A549 (cell line): ENCODE data around the gene PDGFB. TPM values are rescaled to one million over a fixed set of nuclear protein-coding genes. Genes with fewer than 3 reads are reported as not detected.
"Not testable (repeated sequence)": the region's sequence is repeated elsewhere in the genome, so short reads cannot be mapped to it uniquely, and the experiment has no call there.

Experiments used
- ATAC-seq, 2 experiments: fragments of 200-7000 bp in 1 of 2; fragments of >200 bp in 1 of 2; cut with Nextera tagmentation in 1 of 2; cut with Tn5 transposase in 1 of 2; 3 replicates each; pipeline versions ENCODE4 v1.8.0 to v1.9.1; 2018 to 2020; ENCODE audit warnings: mild to moderate bottlenecking in 1 of 2, moderate library complexity in 1 of 2
- CTCF ChIA-PET: fragments of 300-600 bp; sonication (Branson Sonifier 250); formaldehyde crosslinking; extraction: SDS; loops from one replicate; lab custom pipeline; 2021; ENCODE audit warnings: antibody characterized with exemption, inconsistent platforms; lab: Yijun Ruan, JAX
- POLR2A ChIA-PET: fragments of 350-600 bp; formaldehyde crosslinking; extraction: SDS; loops from one replicate; lab custom pipeline; 2021; ENCODE audit warnings: antibody characterized with exemption, inconsistent platforms; lab: Yijun Ruan, JAX
- DNase-seq, 2 experiments: peaks; one replicate each; pipeline versions ENCODE4 v3.0.0 to v3.0.0-alpha.2; 2011 to 2016; ENCODE audit warnings: low read depth in 1 of 2, low spot score in 1 of 2
- FAIRE-seq: peaks from 2 replicates; lab custom pipeline; 2011; peaks lifted over from hg19 to GRCh38; lab: Jason Lieb, UNC
- H3K27ac ChIP-seq, 2 experiments: fragments of >200 bp; sonication (Bioruptor Twin); formaldehyde crosslinking; 3 replicates each; pipeline ENCODE4 v1.5.1; 2016 to 2017
- H3K4me1 ChIP-seq: fragments of >200 bp; sonication (Bioruptor Twin); formaldehyde crosslinking; 3 replicates; pipeline ENCODE4 v1.6.1; 2016
- H3K4me2 ChIP-seq: fragments of >200 bp; sonication (Bioruptor Twin); formaldehyde crosslinking; 3 replicates; pipeline ENCODE4 v1.6.1; 2016
- H3K4me3 ChIP-seq: fragments of >200 bp; sonication (Bioruptor Twin); formaldehyde crosslinking; 3 replicates; pipeline ENCODE4 v1.5.1; 2016
- H3K9me3 ChIP-seq: fragments of >200 bp; sonication (Bioruptor Twin); formaldehyde crosslinking; 3 replicates; pipeline ENCODE4 v1.6.1; 2016
- CBX2 ChIP-seq: fragments of 200-600 bp; sonication (generic); IDR thresholded peaks from 2 replicates; pipeline ENCODE4 v1.6.1; 2016; ENCODE audit warnings: low read depth, mild to moderate bottlenecking, borderline replicate concordance
- CHD2 ChIP-seq: fragments of 150-350 bp; IDR thresholded peaks from 2 replicates; pipeline ENCODE4 v1.6.1; 2014; ENCODE audit warnings: low read length; ENCODE audit not compliant: partially characterized antibody
- EHF ChIP-seq: fragments of 250-450 bp; sonication (Bioruptor Pico); IDR thresholded peaks from 2 replicates; pipeline ENCODE4 v1.5.0; 2020; ENCODE audit warnings: mild to moderate bottlenecking
- EP300 ChIP-seq, 2 experiments: fragments of >200 bp; sonication (Bioruptor Twin); formaldehyde crosslinking; IDR thresholded peaks; 2 replicates in 1 of 2; 3 replicates in 1 of 2; pipeline ENCODE4 v1.6.1; 2016 to 2017
- FOSB ChIP-seq: fragments of 250-450 bp; sonication (Bioruptor Pico); IDR thresholded peaks from 2 replicates; pipeline ENCODE4 v1.5.0; 2020; ENCODE audit warnings: mild to moderate bottlenecking, moderate library complexity
- FOSL2 ChIP-seq, 2 experiments: fragments of 450-650 bp in 1 of 2; fragments of >200 bp in 1 of 2; sonication (Bioruptor Twin) in 1 of 2; formaldehyde crosslinking; IDR thresholded peaks; 2 replicates each; pipeline versions ENCODE4 v1.5.0 to v1.6.1; 2016 to 2020; ENCODE audit warnings: mild to moderate bottlenecking in 1 of 2, moderate library complexity in 1 of 2
- FOXS1 ChIP-seq: fragments of 250-450 bp; sonication (Bioruptor Pico); IDR thresholded peaks from 2 replicates; pipeline ENCODE4 v1.5.0; 2020; ENCODE audit warnings: mild to moderate bottlenecking, moderate library complexity
- HDAC2 ChIP-seq: fragments of 200-600 bp; sonication (generic); IDR thresholded peaks from 2 replicates; pipeline ENCODE4 v1.6.1; 2016
- HOXB5 ChIP-seq: fragments of 250-450 bp; sonication (Bioruptor Pico); IDR thresholded peaks from 2 replicates; pipeline ENCODE4 v1.5.0; 2020; ENCODE audit warnings: mild to moderate bottlenecking, moderate library complexity
- JUNB ChIP-seq: fragments of >200 bp; sonication (Bioruptor Twin); formaldehyde crosslinking; IDR thresholded peaks from 2 replicates; pipeline ENCODE4 v1.6.1; 2016
- KDM1A ChIP-seq: fragments of 200-600 bp; sonication (generic); IDR thresholded peaks from 2 replicates; pipeline ENCODE4 v1.6.1; 2016; ENCODE audit warnings: low read depth, mild to moderate bottlenecking
- MAFK ChIP-seq: fragments of 450-650 bp; IDR thresholded peaks from 2 replicates; pipeline ENCODE4 v1.6.1; 2014; ENCODE audit not compliant: partially characterized antibody
- NR3C1 ChIP-seq: fragments of >200 bp; sonication (Bioruptor Twin); formaldehyde crosslinking; IDR thresholded peaks from 3 replicates; pipeline ENCODE4 v1.6.1; 2017
- PHF8 ChIP-seq: fragments of 200-600 bp; sonication (generic); IDR thresholded peaks from 2 replicates; pipeline ENCODE4 v1.6.1; 2016; ENCODE audit warnings: low read depth, mild to moderate bottlenecking, antibody characterized with exemption, moderate library complexity, borderline replicate concordance
- POLR2AphosphoS2 ChIP-seq: conservative IDR thresholded peaks from 2 replicates; pipeline ENCODE4 v1.6.1; 2012; ENCODE audit warnings: low read length, improper control_type of control experiment, inconsistent platforms
- RAD21 ChIP-seq, 2 experiments: fragments of >200 bp in 1 of 2; sonication (Bioruptor Twin) in 1 of 2; formaldehyde crosslinking in 1 of 2; IDR thresholded peaks in 1 of 2; conservative IDR thresholded peaks in 1 of 2; 2 replicates in 1 of 2; 3 replicates in 1 of 2; pipeline ENCODE4 v1.6.1; 2012 to 2018; ENCODE audit warnings: inconsistent platforms in 1 of 2
- RARB ChIP-seq: fragments of 250-450 bp; sonication (Bioruptor Pico); IDR thresholded peaks from 2 replicates; pipeline ENCODE4 v1.8.0; 2021; ENCODE audit warnings: mild to moderate bottlenecking, moderate library complexity
- RCOR1 ChIP-seq: fragments of 150-350 bp; IDR thresholded peaks from 2 replicates; pipeline ENCODE4 v1.6.1; 2014; ENCODE audit warnings: antibody characterized with exemption, low read length, low read depth
- RFX5 ChIP-seq: fragments of 450-650 bp; IDR thresholded peaks from 2 replicates; pipeline ENCODE4 v1.7.1; 2014; ENCODE audit warnings: antibody characterized with exemption, mild to moderate bottlenecking, moderate library complexity
- TFCP2L1 ChIP-seq: fragments of 250-450 bp; sonication (Bioruptor Pico); IDR thresholded peaks from 2 replicates; pipeline ENCODE4 v1.5.0; 2021; ENCODE audit warnings: mild to moderate bottlenecking
- ZC3H11A ChIP-seq: fragments of 450-650 bp; IDR thresholded peaks from 2 replicates; pipeline ENCODE4 v1.6.1; 2014; ENCODE audit warnings: antibody characterized with exemption, mild to moderate bottlenecking
- ZNF302 ChIP-seq: fragments of 250-450 bp; sonication (Bioruptor Pico); IDR thresholded peaks from 2 replicates; pipeline ENCODE4 v1.9.0; 2021; ENCODE audit warnings: inconsistent platforms, mild to moderate bottlenecking, moderate library complexity
- WGBS: methylation state at CpG from one replicate; pipeline ENCODE4 v1.1.6; 2017; ENCODE audit errors: missing lambda C conversion rate; 5-methylcytosine and 5-hydroxymethylcytosine counted together
- polyA plus RNA-seq, 4 experiments: library from polyadenylated mRNA; depleted of rRNA in 3 of 4; stranded (reverse); fragments of >200 nt; fragmentation: RNase III in 1 of 4; extraction: RNeasy Plus Mini Kit Qiagen cat#74134 plus additional on column Dnase treatment in 1 of 4; gene quantifications; 2 replicates in 3 of 4; 3 replicates in 1 of 4; pipeline ENCODE4 v1.2.3, GENCODE V29; 2011 to 2017
- TF ChIP-seq, protein P1 (sequence below): fragments of >200 bp; sonication (Bioruptor Twin); formaldehyde crosslinking; IDR thresholded peaks from 3 replicates; pipeline ENCODE4 v1.5.1; 2016
- TF ChIP-seq, protein P2 (sequence below): IDR thresholded peaks from 2 replicates; pipeline ENCODE4 v1.6.1; 2012

The PDGFB gene
- polyA plus RNA-seq, 2 of the 4 experiments (the other 2 are of a cell fraction), result 2.1 to 4.5 TPM

- POLR2A ChIA-PET, result no interaction called here
- no peak for ATAC-seq
- Histone ChIP-seq H3K27ac (no peak overlapping the region), H3K4me3 (no peak overlapping the region), H3K9me3 (no peaks in the 10 kb centered on the region), H3K4me2 (no peak overlapping the region), H3K4me1 (0 out of 3 replicates have a peak, but pooled peaks cover 4% of the 10 kb centered on the region)
- 89% methylated on average over 8 of the region's 8 CpGs for WGBS
- TF ChIP-seq FOXS1 (CRISPR knock-in tag) (no peak), RAD21 (conservative IDR thresholded peaks at IDR 0.05 in 1 of 2, IDR thresholded peaks at IDR 0.05 in 1 of 2) (no peak), FOSB (no peak), CHD2 (no peak), ZNF302 (CRISPR knock-in tag) (no peak)
- no peak for DNase-seq
- FAIRE-seq, result no peak
- CTCF ChIA-PET, result no interaction called here
Observed at GRCh38 chr22:39220450-39220849, 24.3 kb downstream of the PDGFB start.

- FAIRE-seq, result no peak
- Histone ChIP-seq H3K9me3 (no peaks in the 10 kb centered on the region), H3K4me1 (peaks cover 13% of the 10 kb centered on the region), H3K4me2 (no peak overlapping the region), H3K27ac (no peak overlapping the region), H3K4me3 (no peak overlapping the region)
- ChIA-PET CTCF (no interaction called here), POLR2A (no interaction called here)
- no peak for TF ChIP-seq PHF8
- no peak for TF ChIP-seq HOXB5 (CRISPR knock-in tag)
- ATAC-seq, result no peak
- DNase-seq, result peak in 1 of 2 experiments; percentile 24
- WGBS, result 75% methylated on average over 12 of the region's 16 CpGs
Observed at GRCh38 chr22:39219071-39220039, 25.4 kb downstream of the PDGFB start.

DNA sequence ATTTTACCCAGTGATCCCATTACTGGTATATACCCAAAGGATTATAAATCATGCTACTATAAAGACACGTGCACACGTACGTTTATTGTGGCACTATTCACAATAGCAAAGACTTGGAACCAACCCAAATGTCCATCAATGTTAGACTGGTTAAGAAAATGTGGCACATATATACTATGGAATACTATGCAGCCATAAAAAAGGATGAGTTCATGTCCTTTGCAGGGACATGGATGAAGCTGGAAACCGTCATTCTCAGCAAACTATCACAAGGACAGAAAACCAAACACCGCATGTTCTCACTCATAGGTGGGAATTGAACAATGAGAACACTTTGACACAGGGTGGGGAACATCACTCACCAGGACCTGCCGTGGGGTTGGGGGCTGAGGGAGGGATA, 26.4 kb downstream of the PDGFB start:
- H3K4me2 ChIP-seq, H3K9me3 ChIP-seq, H3K4me3 ChIP-seq, ATAC-seq, H3K27ac ChIP-seq, DNase-seq, CTCF ChIA-PET, POLR2A ChIA-PET, FAIRE-seq: not testable (repeated sequence)
- 94% methylated on average over 6 of the region's 6 CpGs for WGBS
- peaks cover 21% of the 10 kb centered on the region for H3K4me1 ChIP-seq

- POLR2A ChIA-PET, result no interaction called here
Observed at GRCh38 chr22:39216143-39216490, 28.7 kb downstream of the PDGFB start.

GRCh38 chr22:39215426-39216142, 29.2 kb downstream of the PDGFB start:
- Histone ChIP-seq H3K4me1 (peaks cover 27% of the 10 kb centered on the region), H3K27ac (peak overlapping the region in 1 of 2 experiments; percentile 79; a peak in 2 of 6 replicates), H3K9me3 (no peaks in the 10 kb centered on the region), H3K4me2 (no peak overlapping the region), H3K4me3 (no peak overlapping the region)
- POLR2A ChIA-PET, result no interaction called here
- ATAC-seq, result peak in 1 of 2 experiments; percentile 59; a peak in 3 of 6 replicates
- no peak for FAIRE-seq
- WGBS, result 70% methylated on average over 10 of the region's 14 CpGs
- peak; percentile 27 to 36 for DNase-seq
- CTCF ChIA-PET, result interaction anchor here (0.7 to 1.5 kb wide), 4 partner anchors 29 to 117 kb away, joined by 3 to 4 read pairs (median 3); no protein-coding TSS in a partner anchor
- TF ChIP-seq HDAC2, result no peak
- no peak for TF ChIP-seq RCOR1
- TF ChIP-seq MAFK, result no peak
- TF ChIP-seq FOSL2 (IDR thresholded peaks at IDR 0.05), result no peak
- TF ChIP-seq FOSL2 (CRISPR knock-in tag; IDR thresholded peaks at IDR 0.05), result no peak
- TF ChIP-seq RARB (CRISPR knock-in tag), result no peak
- TF ChIP-seq HOXB5 (CRISPR knock-in tag), result no peak
- no peak for TF ChIP-seq ZC3H11A
- TF ChIP-seq TFCP2L1, result no peak
- TF ChIP-seq, protein P1, sequence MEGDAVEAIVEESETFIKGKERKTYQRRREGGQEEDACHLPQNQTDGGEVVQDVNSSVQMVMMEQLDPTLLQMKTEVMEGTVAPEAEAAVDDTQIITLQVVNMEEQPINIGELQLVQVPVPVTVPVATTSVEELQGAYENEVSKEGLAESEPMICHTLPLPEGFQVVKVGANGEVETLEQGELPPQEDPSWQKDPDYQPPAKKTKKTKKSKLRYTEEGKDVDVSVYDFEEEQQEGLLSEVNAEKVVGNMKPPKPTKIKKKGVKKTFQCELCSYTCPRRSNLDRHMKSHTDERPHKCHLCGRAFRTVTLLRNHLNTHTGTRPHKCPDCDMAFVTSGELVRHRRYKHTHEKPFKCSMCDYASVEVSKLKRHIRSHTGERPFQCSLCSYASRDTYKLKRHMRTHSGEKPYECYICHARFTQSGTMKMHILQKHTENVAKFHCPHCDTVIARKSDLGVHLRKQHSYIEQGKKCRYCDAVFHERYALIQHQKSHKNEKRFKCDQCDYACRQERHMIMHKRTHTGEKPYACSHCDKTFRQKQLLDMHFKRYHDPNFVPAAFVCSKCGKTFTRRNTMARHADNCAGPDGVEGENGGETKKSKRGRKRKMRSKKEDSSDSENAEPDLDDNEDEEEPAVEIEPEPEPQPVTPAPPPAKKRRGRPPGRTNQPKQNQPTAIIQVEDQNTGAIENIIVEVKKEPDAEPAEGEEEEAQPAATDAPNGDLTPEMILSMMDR, result peak; percentile 15; the same call in 2 of the 3 replicates
- TF ChIP-seq RAD21 (conservative IDR thresholded peaks at IDR 0.05 in 1 of 2, IDR thresholded peaks at IDR 0.05 in 1 of 2), result peak in 1 of 2 experiments; percentile 30; a peak in 1 of 5 replicates
- no peak for TF ChIP-seq EP300 (IDR thresholded peaks at IDR 0.05)
- TF ChIP-seq KDM1A, result no peak
- no peak for TF ChIP-seq NR3C1
- TF ChIP-seq POLR2AphosphoS2, result no peak

More at GRCh38 chr22:39216143-39216490, 28.7 kb downstream of the PDGFB start:
- 84% methylated on average over 4 of the region's 8 CpGs for WGBS
- no peak overlapping the region for H3K4me3 ChIP-seq
- CTCF ChIA-PET, result interaction anchor here (0.7 to 1.5 kb wide), 2 partner anchors 42 to 118 kb away, joined by 3 to 4 read pairs; no protein-coding TSS in a partner anchor
- H3K9me3 ChIP-seq, result no peaks in the 10 kb centered on the region
- H3K4me1 ChIP-seq, result peaks cover 29% of the 10 kb centered on the region
- no peak for DNase-seq
- 0 out of 6 replicates have a peak overlapping the region, but pooled peaks of 1 of the 2 experiments have one; percentile 33 for H3K27ac ChIP-seq
- FAIRE-seq, result no peak
- no peak for ATAC-seq
- no peak overlapping the region for H3K4me2 ChIP-seq
- TF ChIP-seq CHD2 (no peak), JUNB (no peak), PHF8 (no peak), CBX2 (no peak), FOSL2 (IDR thresholded peaks at IDR 0.05) (no peak), FOSL2 (CRISPR knock-in tag; IDR thresholded peaks at IDR 0.05) (no peak), EHF (CRISPR knock-in tag) (no peak), RFX5 (no peak)
- TF ChIP-seq, protein P2, sequence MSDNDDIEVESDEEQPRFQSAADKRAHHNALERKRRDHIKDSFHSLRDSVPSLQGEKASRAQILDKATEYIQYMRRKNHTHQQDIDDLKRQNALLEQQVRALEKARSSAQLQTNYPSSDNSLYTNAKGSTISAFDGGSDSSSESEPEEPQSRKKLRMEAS, result no peak
